Heart left ventricle (tissue), 16 donors: ENCODE data around the gene FRMD1. TPM values are rescaled to one million over a fixed set of nuclear protein-coding genes. Genes with fewer than 3 reads are reported as not detected.

Experiments
- ATAC-seq, 4 donors: fragments of 200-7000 bp; cut with Tn5 transposase; one replicate each; pipeline ENCODE4 v1.9.1; 2020 to 2022; ENCODE audit warnings: moderate library complexity in 4 of 4, mild to moderate bottlenecking in 3 of 4, moderate number of reproducible peaks in 1 of 4
- DNase-seq, 5 donors: peaks; one replicate each; pipeline ENCODE4 v3.0.0-alpha.2; 2020
- H3K27ac ChIP-seq, 12 donors: fragments of 200-600 bp; sonication (generic) in 4 of 12; one replicate each; pipeline versions ENCODE4 v1.5.0 to v1.8.0; 2016 to 2022; ENCODE audit warnings: mild to moderate bottlenecking in 2 of 12
- H3K27me3 ChIP-seq, 9 donors: fragments of 200-600 bp; sonication (generic) in 2 of 9; one replicate each; pipeline versions ENCODE4 v1.5.1 to v1.8.0; 2016 to 2022; ENCODE audit warnings: mild to moderate bottlenecking in 3 of 9
- H3K36me3 ChIP-seq, 9 donors: fragments of 200-600 bp; sonication (generic) in 2 of 9; one replicate each; pipeline versions ENCODE4 v1.5.0 to v1.8.0; 2018 to 2022; ENCODE audit warnings: mild to moderate bottlenecking in 2 of 9
- H3K4me1 ChIP-seq, 12 donors: fragments of 200-600 bp; sonication (generic) in 4 of 12; one replicate each; pipeline versions ENCODE4 v1.5.0 to v1.8.0; 2016 to 2022; ENCODE audit warnings: mild to moderate bottlenecking in 3 of 12
- H3K4me3 ChIP-seq, 12 donors: fragments of 200-600 bp; sonication (generic) in 4 of 12; one replicate each; pipeline versions ENCODE4 v1.5.0 to v1.8.0; 2017 to 2022; ENCODE audit warnings: mild to moderate bottlenecking in 9 of 12, moderate library complexity in 4 of 12
- H3K9me3 ChIP-seq, 12 donors: fragments of 200-600 bp; sonication (generic) in 4 of 12; one replicate each; pipeline versions ENCODE4 v1.5.0 to v1.8.0; 2016 to 2022; ENCODE audit warnings: mild to moderate bottlenecking in 1 of 12
- CTCF ChIP-seq, 12 donors: fragments of 200-600 bp; sonication (generic) in 4 of 12; IDR thresholded peaks; one replicate each; pipeline versions ENCODE4 v1.5.0 to v1.8.0; 2018 to 2022; ENCODE audit warnings: antibody characterized with exemption in 12 of 12, mild to moderate bottlenecking in 5 of 12
- POLR2A ChIP-seq, 2 donors: fragments of 450-650 bp; IDR thresholded peaks; one replicate each; pipeline ENCODE4 v1.6.1; 2017; ENCODE audit warnings: antibody characterized with exemption in 2 of 2, mild to moderate bottlenecking in 2 of 2, moderate library complexity in 2 of 2
- WGBS, 4 donors: extraction: QIAGEN DNeasy Blood & Tissue Kit in 2 of 4; methylation state at CpG; one replicate each; pipeline versions ENCODE4 v1.1.5 to v1.1.7; 2013 to 2018; 5-methylcytosine and 5-hydroxymethylcytosine counted together
- intact Hi-C, 10 donors: fragments of 100-400 bp; cut with DNase I; formaldehyde crosslinking; loops; one replicate each; pipeline versions ENCODE4 v1.11.1 to v1.14.2; 2022
- polyA plus RNA-seq, 2 donors: library from polyadenylated mRNA; stranded (reverse); fragments of 200-250 nt; gene quantifications; one replicate each; pipeline ENCODE4 v1.2.3, GENCODE V29; 2013
- total RNA-seq, 9 donors: library from RNA; depleted of rRNA in 2 of 9; stranded (reverse); fragments of >200 nt in 2 of 9; fragmentation: NEBNext Ultra II Directional in 3 of 9; extraction: Animal tissue kit (Norgen Biotek cat#: 25700) in 3 of 9; gene quantifications; one replicate each; pipeline versions ENCODE4 v1.1.0 to v1.2.4, GENCODE V29; 2016 to 2023
- donor health status: ischemic (EF 13 %, LVEDD 7.1; RV severe dilation, severe dysfunction).
- donor health status: healthy with polysubstance abuse.
- donor health status: DM: no; HTN: yes; CAD: no.
- donor health status: DM: no; HTN: no; CAD: no.
- donor health status: ischemic (EF 25% LVEDD 6.9; RV normal size, moderate dysfunction).
- donor health status: ischemic (EF 25% LVEDD 5.7; RV mildly dilated, moderate dysfunction).
- donor health status: healthy.
- donor health status: DM: yes; HTN: yes; CAD: no.
- donor health status: ischemic (EF 35%, LVEDD 5.7; RV mildly dilated, moderate dysfunction).
- donor health status: nonischemic (EF 11% LVEDD 7.7; RV severe dilation, severe dysfunction).
- donor health status: DM: yes; HTN: yes; CAD: no.
- donor health status: PGD.
- donor health status: ischemic (EF 29% LVEDD 5.4; RV normal size, mild dysfunction).
- donor health status: nonischemic (EF 23%, LVEDD 6.1; RV moderate dilation, normal function).

The FRMD1 gene
- total and polyA plus RNA-seq, 11 donors = 0.04 to 0.50 (median 0.14) TPM; not detected in 7

- 64 to 78% (median 70%) methylated on average over 17 of the region's 17 CpGs for WGBS, 4 donors
- Histone ChIP-seq H3K4me1 (peaks cover 0 to 15% (median 6%) of the 10 kb centered on the region in 12 donors), H3K36me3 (no peaks in the 10 kb centered on the region), H3K27ac (no peak overlapping the region), H3K4me3 (no peak overlapping the region), H3K27me3 (no peaks in the 10 kb centered on the region), H3K9me3 (no peaks in the 10 kb centered on the region)
- intact Hi-C loops = no loop called here
- TF ChIP-seq CTCF (IDR thresholded peaks at IDR 0.05) (no peak), POLR2A (IDR thresholded peaks at IDR 0.05) (no peak)
- DNase-seq = no peak
- ATAC-seq = no peak
Measured at GRCh38 chr6:168082860-168083513, 4.0 kb upstream of the FRMD1 start.

- ATAC-seq (no peak), DNase-seq (no peak)
- Histone ChIP-seq H3K4me1 (peaks cover 0 to 11% (median 3%) of the 10 kb centered on the region in 12 donors), H3K27ac (no peak overlapping the region), H3K27me3 (no peaks in the 10 kb centered on the region), H3K4me3 (no peak overlapping the region), H3K9me3 (no peaks in the 10 kb centered on the region), H3K36me3 (no peaks in the 10 kb centered on the region)
- intact Hi-C loops = no loop called here
- 88 to 94% (median 89%) methylated on average over 17 to 26 of the region's 26 CpGs for WGBS, 4 donors
- TF ChIP-seq CTCF (IDR thresholded peaks at IDR 0.05) (no peak), POLR2A (IDR thresholded peaks at IDR 0.05) (no peak)
Measured at GRCh38 chr6:168081858-168082546, 3.0 kb upstream of the FRMD1 start.

GRCh38 chr6:168080393-168081077, 1.5 kb upstream of the FRMD1 start:
- H3K27me3 ChIP-seq = no peaks in the 10 kb centered on the region
- no peak overlapping the region for H3K27ac ChIP-seq
- intact Hi-C loops = no loop called here
- H3K9me3 ChIP-seq = no peaks in the 10 kb centered on the region
- no peak for ATAC-seq
- peaks cover 0 to 11% (median 3%) of the 10 kb centered on the region in 12 donors for H3K4me1 ChIP-seq
- WGBS, 4 donors = 88 to 94% (median 90%) methylated on average over 23 to 24 of the region's 24 CpGs
- no peaks in the 10 kb centered on the region for H3K36me3 ChIP-seq
- DNase-seq = no peak
- TF ChIP-seq POLR2A (IDR thresholded peaks at IDR 0.05) (no peak), CTCF (IDR thresholded peaks at IDR 0.05) (no peak)
- no peak overlapping the region for H3K4me3 ChIP-seq
